H9 (cell line): Measurements from ENCODE around the gene ZNF440. TPM values are rescaled to one million over a fixed set of nuclear protein-coding genes. Genes with fewer than 3 reads are reported as not detected.
"Not testable (repeated sequence)": the region's sequence is repeated elsewhere in the genome, so short reads cannot be mapped to it uniquely, and the experiment has no call there.

Experiments used
- DNase-seq: peaks from one replicate; pipeline ENCODE4 v3.0.0-alpha.2; 2017
- H2AFZ ChIP-seq: one replicate; pipeline ENCODE4 v1.6.1; 2013; ENCODE audit warnings: mild to moderate bottlenecking, low read length, control low read depth, moderate library complexity
- H2AK5ac ChIP-seq: 2 replicates; pipeline ENCODE4 v1.6.1; 2013; ENCODE audit warnings: low read length, control low read depth, mixed read lengths; ENCODE audit not compliant: insufficient read length
- H2BK120ac ChIP-seq: one replicate; pipeline ENCODE4 v1.6.1; 2013; ENCODE audit warnings: low read depth, mild to moderate bottlenecking, low read length, control low read depth, inconsistent platforms; ENCODE audit not compliant: poor library complexity, severe bottlenecking
- H2BK12ac ChIP-seq: 2 replicates; pipeline ENCODE4 v1.6.1; 2013; ENCODE audit warnings: low read length, control low read depth, mixed read lengths, low read depth; ENCODE audit not compliant: insufficient read length
- H2BK15ac ChIP-seq: 2 replicates; pipeline ENCODE4 v1.6.1; 2013; ENCODE audit warnings: low read depth, low read length, control low read depth
- H2BK20ac ChIP-seq: one replicate; pipeline ENCODE4 v1.6.1; 2013; ENCODE audit warnings: low read depth, mild to moderate bottlenecking, low read length, control low read depth, inconsistent platforms; ENCODE audit not compliant: poor library complexity, severe bottlenecking
- H2BK5ac ChIP-seq: 2 replicates; pipeline ENCODE4 v1.6.1; 2013; ENCODE audit warnings: low read length, control low read depth, mixed read lengths; ENCODE audit not compliant: insufficient read length
- H3K14ac ChIP-seq: 2 replicates; pipeline ENCODE4 v1.6.1; 2013; ENCODE audit warnings: low read length, control low read depth; ENCODE audit not compliant: insufficient read depth
- H3K18ac ChIP-seq: 2 replicates; pipeline ENCODE4 v1.6.1; 2013; ENCODE audit warnings: low read depth, mild to moderate bottlenecking, mixed read lengths, low read length, control low read depth; ENCODE audit not compliant: insufficient read length
- H3K23ac ChIP-seq: 2 replicates; pipeline ENCODE4 v1.6.1; 2013; ENCODE audit warnings: low read length, control low read depth, mixed read lengths, low read depth; ENCODE audit not compliant: insufficient read length
- H3K23me2 ChIP-seq: 2 replicates; pipeline ENCODE4 v1.6.1; 2013; ENCODE audit warnings: low read depth, mild to moderate bottlenecking, mixed read lengths, low read length, control low read depth; ENCODE audit not compliant: insufficient read length, poor library complexity, severe bottlenecking
- H3K27ac ChIP-seq: 2 replicates; pipeline ENCODE4 v1.5.1; 2013; ENCODE audit warnings: low read length, control low read depth, mixed read lengths, low read depth; ENCODE audit not compliant: insufficient read length
- H3K27me3 ChIP-seq: 2 replicates; pipeline ENCODE4 v1.6.1; 2013; ENCODE audit warnings: low read length, control low read depth, inconsistent platforms; ENCODE audit not compliant: insufficient read depth
- H3K4ac ChIP-seq: 2 replicates; pipeline ENCODE4 v1.6.1; 2013; ENCODE audit warnings: low read depth, mild to moderate bottlenecking, control low read depth, inconsistent platforms, low read length, moderate library complexity
- H3K4me1 ChIP-seq: 2 replicates; pipeline ENCODE4 v1.6.1; 2013; ENCODE audit warnings: low read length, control low read depth, inconsistent platforms; ENCODE audit not compliant: insufficient read depth
- H3K4me2 ChIP-seq: 2 replicates; pipeline ENCODE4 v1.6.1; 2013; ENCODE audit warnings: low read length, control low read depth, mixed read lengths; ENCODE audit not compliant: insufficient read length, insufficient read depth
- H3K56ac ChIP-seq: 2 replicates; pipeline ENCODE4 v1.6.1; 2013; ENCODE audit warnings: low read depth, mild to moderate bottlenecking, mixed read lengths, low read length, control low read depth; ENCODE audit not compliant: insufficient read length
- H3K79me1 ChIP-seq: 2 replicates; pipeline ENCODE4 v1.6.1; 2013; ENCODE audit warnings: low read depth, mild to moderate bottlenecking, moderate library complexity, low read length, control low read depth, inconsistent platforms; ENCODE audit not compliant: insufficient read depth, poor library complexity, severe bottlenecking
- H3K79me2 ChIP-seq: 2 replicates; pipeline ENCODE4 v1.6.1; 2013; ENCODE audit warnings: low read length, control low read depth, inconsistent platforms; ENCODE audit not compliant: insufficient read depth
- H3K9ac ChIP-seq: 2 replicates; pipeline ENCODE4 v1.6.1; 2013; ENCODE audit warnings: low read length, control low read depth, mixed read lengths; ENCODE audit not compliant: insufficient read length; ENCODE audit errors: extremely low read depth
- H3K9me3 ChIP-seq: one replicate; pipeline ENCODE4 v1.6.1; 2013; ENCODE audit warnings: low read depth, low read length, inconsistent platforms; ENCODE audit not compliant: control insufficient read depth
- H3T11ph ChIP-seq: one replicate; pipeline ENCODE4 v1.6.1; 2013; ENCODE audit warnings: mild to moderate bottlenecking, low read length, control low read depth, inconsistent platforms
- H4K20me1 ChIP-seq: one replicate; pipeline ENCODE4 v1.6.1; 2013; ENCODE audit not compliant: control insufficient read depth, insufficient read length, insufficient read depth
- H4K5ac ChIP-seq: 2 replicates; pipeline ENCODE4 v1.6.1; 2013; ENCODE audit warnings: low read depth, mild to moderate bottlenecking, mixed read lengths, low read length, control low read depth; ENCODE audit not compliant: insufficient read length
- H4K8ac ChIP-seq: replicated peaks from 2 replicates; pipeline ENCODE4 v1.6.1; 2013; ENCODE audit warnings: low read length, control low read depth, mixed read lengths, low read depth; ENCODE audit not compliant: insufficient read length
- H4K91ac ChIP-seq: 2 replicates; pipeline ENCODE4 v1.6.1; 2013; ENCODE audit warnings: low read depth, mild to moderate bottlenecking, moderate library complexity, mixed read lengths, low read length, control low read depth; ENCODE audit not compliant: insufficient read length
- H3K27ac Mint-ChIP-seq, 3 experiments: 2 replicates in 2 of 3; 3 replicates in 1 of 3; pipeline ENCODE4 v1.8.0; 2020 to 2021; ENCODE audit warnings: mixed read lengths in 3 of 3, mild to moderate bottlenecking in 1 of 3, moderate library complexity in 1 of 3
- H3K27me3 Mint-ChIP-seq: 2 replicates; pipeline ENCODE4 v1.8.0; 2021; ENCODE audit warnings: low read depth, mild to moderate bottlenecking, moderate library complexity, mixed read lengths
- H3K36me3 Mint-ChIP-seq, 3 experiments: 2 replicates in 2 of 3; 3 replicates in 1 of 3; pipeline ENCODE4 v1.8.0; 2020 to 2021; ENCODE audit warnings: low read depth in 3 of 3, mixed read lengths in 3 of 3; ENCODE audit not compliant: insufficient read depth in 1 of 3
- H3K4me1 Mint-ChIP-seq, 2 experiments: 2 replicates each; pipeline ENCODE4 v1.8.0; 2020; ENCODE audit warnings: mixed read lengths in 2 of 2
- H3K4me3 Mint-ChIP-seq, 2 experiments: 2 replicates in 1 of 2; 3 replicates in 1 of 2; pipeline ENCODE4 v1.8.0; 2020 to 2021; ENCODE audit warnings: mild to moderate bottlenecking in 2 of 2, mixed read lengths in 2 of 2, moderate library complexity in 1 of 2
- H3K9me3 Mint-ChIP-seq, 2 experiments: 2 replicates in 1 of 2; 3 replicates in 1 of 2; pipeline ENCODE4 v1.8.0; 2020; ENCODE audit warnings: mild to moderate bottlenecking in 2 of 2, mixed read lengths in 2 of 2, moderate library complexity in 1 of 2
- CTCF ChIP-seq: fragments of 200-600 bp; sonication (generic); conservative IDR thresholded peaks from 3 replicates; pipeline ENCODE4 v1.8.0; 2021; ENCODE audit warnings: antibody characterized with exemption, mild to moderate bottlenecking
- WGBS: extraction: QIAGEN DNeasy Blood & Tissue Kit; methylation state at CpG from one replicate; pipeline ENCODE4 v1.1.7; 2013; ENCODE audit warnings: missing lambda C conversion rate, low lambda C conversion rate, mixed read lengths; ENCODE audit not compliant: insufficient read length; ENCODE audit errors: extremely low coverage; 5-methylcytosine and 5-hydroxymethylcytosine counted together
- total RNA-seq: library from RNA; stranded (reverse); gene quantifications from 2 replicates; pipeline ENCODE4 v1.2.1, GENCODE V29; 2021

The ZNF440 gene
- total RNA-seq, 1 experiment from 2014 or later, result 4.1 TPM

GRCh38 chr19:11771520-11771919 is 42.6 kb upstream of the ZNF440 start:
- H3K18ac ChIP-seq, H4K91ac ChIP-seq, H3K9me3 ChIP-seq, H4K5ac ChIP-seq, H3K27ac ChIP-seq, H3K4me1 Mint-ChIP-seq, H3K9ac ChIP-seq, H3K4ac ChIP-seq, H3K14ac ChIP-seq, H3K4me2 ChIP-seq, H3K23ac ChIP-seq, H2BK15ac ChIP-seq, H3K27me3 ChIP-seq, H3K79me2 ChIP-seq, H2BK5ac ChIP-seq, H3K4me3 Mint-ChIP-seq, H3K79me1 ChIP-seq, H4K8ac ChIP-seq, H3K4me1 ChIP-seq, H4K20me1 ChIP-seq, H3K56ac ChIP-seq, H3K27ac Mint-ChIP-seq, H2BK12ac ChIP-seq, H2AK5ac ChIP-seq, H2BK120ac ChIP-seq, H2BK20ac ChIP-seq, H2AFZ ChIP-seq, H3T11ph ChIP-seq: not testable (repeated sequence)
- peaks cover 6 to 16% (median 8%) of the 10 kb centered on the region in 3 experiments for H3K36me3 Mint-ChIP-seq
- peaks cover 34% of the 10 kb centered on the region for H3K27me3 Mint-ChIP-seq
- no CpG with 5 or more reads among the region's 11 CpGs for WGBS
- peak; percentile 56 for TF ChIP-seq CTCF
- peaks cover 59 to 61% of the 10 kb centered on the region in 2 experiments for H3K9me3 Mint-ChIP-seq
- H3K23me2 ChIP-seq, result peaks cover 12% of the 10 kb centered on the region
- DNase-seq, result peak; percentile 33

GRCh38 chr19:11776669-11777068 is 37.4 kb upstream of the ZNF440 start:
- H3K79me1 ChIP-seq, H3K27ac Mint-ChIP-seq, H3K4ac ChIP-seq, H4K20me1 ChIP-seq, H4K91ac ChIP-seq, H3K9ac ChIP-seq, H3K56ac ChIP-seq, H3K18ac ChIP-seq, H4K8ac ChIP-seq, H2BK15ac ChIP-seq, H2BK12ac ChIP-seq, H2AK5ac ChIP-seq, H3K79me2 ChIP-seq, H3K27me3 ChIP-seq, H2BK20ac ChIP-seq, H3K4me2 ChIP-seq, H3T11ph ChIP-seq, H3K23me2 ChIP-seq, H2BK5ac ChIP-seq, H3K27me3 Mint-ChIP-seq, H2BK120ac ChIP-seq, H3K27ac ChIP-seq, H4K5ac ChIP-seq, H3K4me1 Mint-ChIP-seq, H3K4me1 ChIP-seq, H2AFZ ChIP-seq, H3K14ac ChIP-seq, H3K4me3 Mint-ChIP-seq, DNase-seq, H3K23ac ChIP-seq: not testable (repeated sequence)
- WGBS, result no CpG with 5 or more reads among the region's 11 CpGs
- Mint-ChIP-seq H3K36me3 (peaks cover 33 to 45% (median 37%) of the 10 kb centered on the region in 3 experiments), H3K9me3 (peaks cover 84% of the 10 kb centered on the region in 2 experiments)
- H3K9me3 ChIP-seq, result peaks cover 20% of the 10 kb centered on the region
